Stimulated activated CD4-positive, alpha-beta T cell treated with anti-CD3 and anti-CD28 coated beads, TNF-alpha, amount 100 ng/mL, for 4 hours (primary cell): ENCODE results near the gene ORC3.

ENCODE experiments used
- DNase-seq, 3 experiments: peaks; one replicate each; pipeline ENCODE4 v3.0.0-alpha.2; 2020; ENCODE audit warnings: low read depth in 3 of 3

ORC3 gene

GRCh38 chr6:87589693-87590416 lies at the start of gene ORC3, which contains the start of gene RARS2:
ORC3 (plus strand) TSS chr6:87590135; CDS start chr6:87590169, 34 bp downstream.
RARS2 (minus strand) TSS chr6:87589987; CDS start chr6:87589957, 30 bp downstream.
- DNase-seq: peak; percentile 85 to 90 (median 85)

- DNase-seq: no peak
These were observed 49.4 kb upstream of the ORC3 start for GRCh38 chr6:87540539-87540938.

- DNase-seq: no peak
These were observed 48.9 kb upstream of the ORC3 start for GRCh38 chr6:87541041-87541440.

- no peak for DNase-seq
These were observed 48.2 kb upstream of the ORC3 start for GRCh38 chr6:87541744-87542143.

GRCh38 chr6:87543696-87544473 lies 46.0 kb upstream of the ORC3 start:
- DNase-seq: no peak

GRCh38 chr6:87544474-87544735 lies 45.5 kb upstream of the ORC3 start:
- no peak for DNase-seq

- no peak for DNase-seq
These were observed 38.1 kb upstream of the ORC3 start for GRCh38 chr6:87551799-87552198.

- no peak for DNase-seq
These were observed 36.7 kb upstream of the ORC3 start for GRCh38 chr6:87553159-87553765.

- DNase-seq: no peak
These were observed 34.4 kb upstream of the ORC3 start for GRCh38 chr6:87555506-87555905.

- no peak for DNase-seq
These were observed 31.5 kb upstream of the ORC3 start for GRCh38 chr6:87558446-87558845.

GRCh38 chr6:87561017-87561416 lies 28.9 kb upstream of the ORC3 start:
- DNase-seq: no peak

GRCh38 chr6:87572021-87572420 lies 17.9 kb upstream of the ORC3 start:
- no peak for DNase-seq

GRCh38 chr6:87572883-87573282 lies 17.1 kb upstream of the ORC3 start:
- no peak for DNase-seq

- no peak for DNase-seq
These were observed 16.5 kb upstream of the ORC3 start for GRCh38 chr6:87573307-87574024.

- DNase-seq: no peak
These were observed 15.6 kb upstream of the ORC3 start for GRCh38 chr6:87574237-87574804.

- no peak for DNase-seq
These were observed 14.5 kb upstream of the ORC3 start for GRCh38 chr6:87575423-87575822.

- DNase-seq: no peak
These were observed 6.1 kb upstream of the ORC3 start for GRCh38 chr6:87583822-87584221.

- DNase-seq: no peak
These were observed 3.4 kb upstream of the ORC3 start for GRCh38 chr6:87586371-87587077.

- DNase-seq: no peak
These were observed 1.1 kb upstream of the ORC3 start for GRCh38 chr6:87588756-87589407.

GRCh38 chr6:87590417-87590880 lies 514 bp downstream of the ORC3 start:
- no peak for DNase-seq

GRCh38 chr6:87590990-87591389 lies 1.1 kb downstream of the ORC3 start:
- DNase-seq: no peak
